Uterus (tissue), 4 donors: ENCODE measurements around the gene BLID. TPM values are rescaled to one million over a fixed set of nuclear protein-coding genes. Genes with fewer than 3 reads are reported as not detected.

Source experiments
- DNase-seq, 2 donors: peaks; one replicate each; pipeline ENCODE4 v3.0.0-alpha.2; 2019 to 2020
- H3K27ac ChIP-seq, 2 donors: fragments of 200-600 bp; sonication (generic); 1 replicate in 1 of 2; 2 replicates in 1 of 2; pipeline ENCODE4 v1.5.1; 2016 to 2018
- H3K27me3 ChIP-seq, 2 donors: fragments of 200-600 bp; sonication (generic); one replicate each; pipeline ENCODE4 v1.5.1; 2018 to 2019; ENCODE audit warnings: control low read depth in 1 of 2
- H3K36me3 ChIP-seq, 2 donors: fragments of 200-600 bp; sonication (generic); one replicate each; pipeline ENCODE4 v1.5.1; 2019; ENCODE audit warnings: control low read depth in 1 of 2
- H3K4me1 ChIP-seq, 2 donors: fragments of 200-600 bp; sonication (generic); one replicate each; pipeline ENCODE4 v1.5.1; 2018 to 2019; ENCODE audit warnings: control low read depth in 1 of 2
- H3K4me3 ChIP-seq, 2 donors: fragments of 200-600 bp; sonication (generic); 1 replicate in 1 of 2; 2 replicates in 1 of 2; pipeline ENCODE4 v1.5.1; 2018 to 2019; ENCODE audit warnings: mild to moderate bottlenecking in 1 of 2
- H3K9me3 ChIP-seq, 2 donors: fragments of 200-600 bp; sonication (generic); one replicate each; pipeline ENCODE4 v1.5.1; 2019; ENCODE audit warnings: control low read depth in 1 of 2
- POLR2A ChIP-seq, 2 donors: fragments of 450-650 bp; IDR thresholded peaks; one replicate each; pipeline ENCODE4 v1.6.1; 2016; ENCODE audit warnings: antibody characterized with exemption in 2 of 2, mild to moderate bottlenecking in 1 of 2, moderate library complexity in 1 of 2
- intact Hi-C: fragments of 100-400 bp; cut with DNase I; formaldehyde crosslinking; loops from one replicate; pipeline ENCODE4 v1.15.1; 2023; ENCODE audit warnings: low total_unique reads
- total RNA-seq, 4 donors: library from RNA; depleted of rRNA in 3 of 4; stranded (reverse); fragments of >200 nt in 3 of 4; gene quantifications; one replicate each; pipeline versions ENCODE4 v1.1.0 to v1.2.4, GENCODE V29; 2014 to 2023
- TF ChIP-seq, protein P1 (sequence below), 4 experiments: fragments of 200-600 bp in 2 of 4; fragments of 450-650 bp in 2 of 4; sonication (generic) in 2 of 4; IDR thresholded peaks; one replicate each; pipeline ENCODE4 v1.5.1; 2016 to 2019; ENCODE audit warnings: antibody characterized with exemption in 4 of 4, mild to moderate bottlenecking in 2 of 4, moderate library complexity in 1 of 4
- donor health status: DM: yes; HTN: yes; CAD: no.

Gene BLID
- total RNA-seq, 4 donors from 2014 or later = 0.77 to 14.0 (median 4.3) TPM

DNA sequence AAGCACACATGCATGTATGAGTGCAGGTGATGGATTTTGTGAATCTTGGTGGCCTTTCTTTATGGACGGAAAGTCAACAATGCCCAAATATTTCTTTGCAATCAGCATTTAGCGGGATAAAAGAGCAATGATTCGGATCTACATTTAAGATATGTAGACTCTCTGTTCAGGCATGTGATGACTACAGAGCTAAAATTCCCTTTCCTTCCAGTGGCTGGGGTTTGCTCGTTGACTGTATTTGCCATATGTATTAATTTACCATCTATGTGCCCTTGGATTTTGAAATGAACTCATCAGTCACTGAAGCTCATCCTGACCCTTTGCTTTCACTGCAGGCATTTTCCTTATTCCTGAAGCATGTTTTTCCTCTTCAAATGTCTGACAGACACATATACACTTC, 13.6 kb downstream of the BLID start:
- H3K27me3 ChIP-seq = no peaks in the 10 kb centered on the region
- H3K36me3 ChIP-seq = no peaks in the 10 kb centered on the region
- no peak for DNase-seq
- no peak for TF ChIP-seq POLR2A (IDR thresholded peaks at IDR 0.05)
- H3K4me1 ChIP-seq = no peaks in the 10 kb centered on the region
- intact Hi-C loops = loop anchor here (5.0 to 10.0 kb wide), 3 partner anchors 52 to 445 kb away; no protein-coding TSS in a partner anchor
- no peak overlapping the region for H3K4me3 ChIP-seq
- peak overlapping the region; percentile 92 to 95 for H3K27ac ChIP-seq
- no peaks in the 10 kb centered on the region for H3K9me3 ChIP-seq

DNA sequence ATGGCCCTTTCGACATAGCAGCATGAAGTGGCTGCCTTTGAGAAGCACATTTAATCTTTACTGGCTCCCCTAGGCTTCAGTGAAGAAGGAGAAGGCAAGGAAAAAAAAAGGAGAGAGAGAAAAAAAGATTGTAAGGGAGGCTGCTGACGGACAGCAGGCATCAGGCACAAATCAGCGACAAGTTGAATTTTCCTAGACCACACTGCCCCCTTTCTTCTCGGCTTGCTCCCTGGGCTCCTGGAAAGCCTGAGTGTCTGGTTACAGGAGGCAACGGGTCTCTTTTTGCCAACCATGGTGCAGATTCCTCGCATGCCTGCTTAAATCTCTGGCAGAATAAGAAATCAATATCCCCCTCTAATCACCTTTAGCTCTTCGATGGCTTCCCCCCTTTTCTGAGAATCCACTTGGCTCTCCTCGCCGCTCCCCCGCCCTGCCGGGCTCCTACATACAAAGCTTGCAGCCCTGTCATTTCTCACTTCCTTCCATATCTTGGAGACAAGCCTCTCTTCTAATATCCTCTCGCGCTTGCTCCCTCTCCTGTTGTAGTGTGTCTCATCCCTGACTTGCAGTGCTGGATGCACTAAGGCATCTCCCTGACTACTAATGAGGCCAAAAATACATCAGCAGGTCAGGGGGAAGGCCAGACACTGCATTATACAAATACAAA, 14.3 kb downstream of the BLID start:
- intact Hi-C loops = loop anchor here (5.0 to 10.0 kb wide), 3 partner anchors 53 to 444 kb away; no protein-coding TSS in a partner anchor
- peak; percentile 3 to 11 for TF ChIP-seq POLR2A (IDR thresholded peaks at IDR 0.05)
- TF ChIP-seq, protein P1, sequence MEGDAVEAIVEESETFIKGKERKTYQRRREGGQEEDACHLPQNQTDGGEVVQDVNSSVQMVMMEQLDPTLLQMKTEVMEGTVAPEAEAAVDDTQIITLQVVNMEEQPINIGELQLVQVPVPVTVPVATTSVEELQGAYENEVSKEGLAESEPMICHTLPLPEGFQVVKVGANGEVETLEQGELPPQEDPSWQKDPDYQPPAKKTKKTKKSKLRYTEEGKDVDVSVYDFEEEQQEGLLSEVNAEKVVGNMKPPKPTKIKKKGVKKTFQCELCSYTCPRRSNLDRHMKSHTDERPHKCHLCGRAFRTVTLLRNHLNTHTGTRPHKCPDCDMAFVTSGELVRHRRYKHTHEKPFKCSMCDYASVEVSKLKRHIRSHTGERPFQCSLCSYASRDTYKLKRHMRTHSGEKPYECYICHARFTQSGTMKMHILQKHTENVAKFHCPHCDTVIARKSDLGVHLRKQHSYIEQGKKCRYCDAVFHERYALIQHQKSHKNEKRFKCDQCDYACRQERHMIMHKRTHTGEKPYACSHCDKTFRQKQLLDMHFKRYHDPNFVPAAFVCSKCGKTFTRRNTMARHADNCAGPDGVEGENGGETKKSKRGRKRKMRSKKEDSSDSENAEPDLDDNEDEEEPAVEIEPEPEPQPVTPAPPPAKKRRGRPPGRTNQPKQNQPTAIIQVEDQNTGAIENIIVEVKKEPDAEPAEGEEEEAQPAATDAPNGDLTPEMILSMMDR (IDR thresholded peaks at IDR 0.05) = peak; percentile 56 to 79 (median 72)
- peak overlapping the region; percentile 57 to 64 for H3K4me3 ChIP-seq

GRCh38 chr11:122100756-122101080, 15.3 kb downstream of the BLID start:
- DNase-seq = peak; percentile 53 to 62

More for the DNA sequence above, 14.3 kb downstream of the BLID start:
- Histone ChIP-seq H3K4me1 (no peaks in the 10 kb centered on the region), H3K9me3 (no peaks in the 10 kb centered on the region), H3K27me3 (no peaks in the 10 kb centered on the region), H3K27ac (peak overlapping the region; percentile 92 to 95), H3K36me3 (no peaks in the 10 kb centered on the region)
- peak; percentile 74 to 81 for DNase-seq

DNA sequence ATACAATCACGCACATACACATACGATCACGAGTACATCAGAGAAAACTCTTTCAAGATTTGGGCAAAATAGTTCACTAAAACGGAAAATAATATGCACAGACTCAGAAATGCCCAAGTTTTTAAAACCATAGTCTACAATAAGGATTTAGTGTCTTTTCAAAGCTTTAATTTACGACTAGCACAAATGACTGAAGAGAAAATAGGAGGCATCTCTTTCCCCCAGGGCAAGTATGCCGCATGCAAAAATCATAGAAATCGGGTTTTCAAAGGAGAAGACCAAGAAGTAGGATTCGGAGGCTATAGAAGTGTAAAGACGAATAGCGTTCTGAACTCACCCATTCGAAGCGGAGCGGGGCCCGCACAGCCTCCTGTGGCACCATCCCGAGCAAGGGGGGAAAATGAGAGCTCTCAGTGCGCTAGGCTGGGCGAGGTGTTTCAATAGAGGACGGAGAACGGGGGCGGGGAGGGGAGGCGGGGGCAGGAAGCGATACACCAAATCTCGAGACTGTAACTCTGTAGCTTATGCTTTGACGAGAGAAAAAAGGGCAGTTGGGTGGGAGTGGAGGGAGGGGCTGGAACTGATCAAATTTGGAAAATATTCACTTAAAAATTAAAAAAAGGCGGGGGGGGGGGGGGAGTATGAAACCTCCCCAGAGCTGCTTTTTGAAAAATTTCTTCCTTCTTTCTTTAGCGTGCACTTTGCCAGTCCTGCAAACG, 15.8 kb downstream of the BLID start:
- peak overlapping the region; percentile 57 to 64 for H3K4me3 ChIP-seq
- no peaks in the 10 kb centered on the region for H3K4me1 ChIP-seq
- H3K27me3 ChIP-seq = no peaks in the 10 kb centered on the region
- DNase-seq = peak; percentile 69 to 84
- H3K27ac ChIP-seq = peak overlapping the region; percentile 92 to 95
- H3K9me3 ChIP-seq = no peaks in the 10 kb centered on the region
- no peaks in the 10 kb centered on the region for H3K36me3 ChIP-seq
- intact Hi-C loops = loop anchor here (5.0 to 10.0 kb wide), 3 partner anchors 55 to 443 kb away; no protein-coding TSS in a partner anchor
- TF ChIP-seq POLR2A (IDR thresholded peaks at IDR 0.05) = peak in 1 of 2 donors; percentile 30
- TF ChIP-seq, protein P1 (IDR thresholded peaks at IDR 0.05) = no peak

More at GRCh38 chr11:122100756-122101080, 15.3 kb downstream of the BLID start:
- Histone ChIP-seq H3K4me3 (peak overlapping the region; percentile 57 to 64), H3K27ac (peak overlapping the region; percentile 92 to 95), H3K9me3 (no peaks in the 10 kb centered on the region), H3K27me3 (no peaks in the 10 kb centered on the region), H3K4me1 (no peaks in the 10 kb centered on the region), H3K36me3 (no peaks in the 10 kb centered on the region)
- intact Hi-C loops = loop anchor here (5.0 to 10.0 kb wide), 3 partner anchors 54 to 443 kb away; no protein-coding TSS in a partner anchor
- no peak for TF ChIP-seq POLR2A (IDR thresholded peaks at IDR 0.05)
- TF ChIP-seq, protein P1 (IDR thresholded peaks at IDR 0.05) = no peak

DNA sequence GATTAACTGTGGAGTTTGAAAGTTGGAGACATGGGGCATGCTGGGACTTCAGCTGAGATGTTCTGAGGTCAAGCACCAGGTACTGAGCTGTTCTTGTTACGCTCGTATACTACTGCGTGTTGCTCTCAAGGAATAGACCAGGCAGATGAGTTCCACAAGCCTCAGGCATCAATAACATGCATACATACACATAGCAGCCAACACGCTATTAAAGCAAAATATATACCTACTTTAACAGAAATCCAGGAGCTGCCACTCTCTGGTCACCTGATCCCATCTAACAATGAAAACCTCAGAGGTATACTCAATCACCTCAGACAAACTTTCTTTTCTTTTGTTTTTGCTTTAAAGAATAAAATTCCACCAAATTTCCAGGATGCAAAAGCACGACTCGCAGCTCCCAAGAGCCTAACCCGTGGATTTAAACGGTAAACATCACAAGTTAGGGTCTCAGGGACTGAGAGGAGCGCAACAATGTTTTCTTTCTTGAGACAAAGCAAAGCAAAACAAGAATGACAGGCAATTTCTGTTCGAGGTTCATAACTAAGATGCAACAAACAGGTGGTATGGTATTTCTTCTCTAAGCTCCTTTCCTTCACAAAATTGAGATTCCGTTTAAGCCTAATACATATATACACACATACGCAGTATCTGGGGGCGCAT, 16.5 kb downstream of the BLID start:
- no peaks in the 10 kb centered on the region for H3K36me3 ChIP-seq
- peak overlapping the region; percentile 57 to 64 for H3K4me3 ChIP-seq
- intact Hi-C loops = loop anchor here (5.0 to 10.0 kb wide), 3 partner anchors 55 to 442 kb away; no protein-coding TSS in a partner anchor
- peak in 1 of 2 donors; percentile 31 for DNase-seq
- H3K27ac ChIP-seq = peak overlapping the region; percentile 92 to 95
- no peaks in the 10 kb centered on the region for H3K9me3 ChIP-seq
- H3K4me1 ChIP-seq = no peaks in the 10 kb centered on the region
- TF ChIP-seq, protein P1 (IDR thresholded peaks at IDR 0.05) = no peak
- no peak for TF ChIP-seq POLR2A (IDR thresholded peaks at IDR 0.05)
- H3K27me3 ChIP-seq = no peaks in the 10 kb centered on the region
